ENCODE measurements around the gene ABO. TPM values are rescaled to one million over a fixed set of nuclear protein-coding genes. Genes with fewer than 3 reads are reported as not detected.

ABO gene
- total RNA-seq, 3 donors from 2014 or later = 25.6 to 114 (median 102) TPM

GRCh38 chr9:133246991-133247390, 28.0 kb downstream of the ABO start:
- TF ChIP-seq CTCF (IDR thresholded peaks at IDR 0.05) = no peak
- Histone ChIP-seq H3K4me3 (no peak overlapping the region), H3K36me3 (ENCODE audit: low read depth) (no peaks in the 10 kb centered on the region), H3K4me1 (ENCODE audit: low read depth) (peaks cover 24% of the 10 kb centered on the region), H3K9me3 (no peaks in the 10 kb centered on the region)
- DNase-seq (peak in 1 of 3 donors; percentile 29), ATAC-seq (no peak)
- intact Hi-C loops (cut with DNase I, micrococcal nuclease) = no loop called here

GRCh38 chr9:133246562-133246961, 28.4 kb downstream of the ABO start:
- Histone ChIP-seq H3K4me1 (ENCODE audit: low read depth) (peaks cover 21% of the 10 kb centered on the region), H3K4me3 (no peak overlapping the region), H3K9me3 (no peaks in the 10 kb centered on the region), H3K36me3 (ENCODE audit: low read depth) (no peaks in the 10 kb centered on the region)
- TF ChIP-seq CTCF (IDR thresholded peaks at IDR 0.05) = no peak
- ATAC-seq (no peak), DNase-seq (no peak)
- intact Hi-C loops (cut with DNase I, micrococcal nuclease) = no loop called here

GRCh38 chr9:133242991-133243390, 32.0 kb downstream of the ABO start:
- no peak for TF ChIP-seq CTCF (IDR thresholded peaks at IDR 0.05)
- no peaks in the 10 kb centered on the region for H3K9me3 ChIP-seq
- intact Hi-C loops (cut with DNase I, micrococcal nuclease) = no loop called here

GRCh38 chr9:133242241-133242640, 32.8 kb downstream of the ABO start:
- no peak for ATAC-seq
- intact Hi-C loops (cut with DNase I, micrococcal nuclease) = no loop called here

More at GRCh38 chr9:133242991-133243390, 32.0 kb downstream of the ABO start:
- DNase-seq (no peak), ATAC-seq (no peak)
- H3K36me3 ChIP-seq (ENCODE audit: low read depth) = no peaks in the 10 kb centered on the region
- H3K4me1 ChIP-seq (ENCODE audit: low read depth) = peaks cover 19% of the 10 kb centered on the region
- no peak overlapping the region for H3K4me3 ChIP-seq

GRCh38 chr9:133239533-133240090, 35.4 kb downstream of the ABO start:
- ATAC-seq (peak; percentile 22), DNase-seq (no peak)
- TF ChIP-seq CTCF (IDR thresholded peaks at IDR 0.05) = no peak
- no peak overlapping the region for H3K4me3 ChIP-seq
- peaks cover 19% of the 10 kb centered on the region for H3K4me1 ChIP-seq (ENCODE audit: low read depth)
- intact Hi-C loops (cut with DNase I, micrococcal nuclease) = no loop called here
- no peaks in the 10 kb centered on the region for H3K9me3 ChIP-seq
- H3K36me3 ChIP-seq (ENCODE audit: low read depth) = no peaks in the 10 kb centered on the region

More at GRCh38 chr9:133242241-133242640, 32.8 kb downstream of the ABO start:
- Histone ChIP-seq H3K9me3 (no peaks in the 10 kb centered on the region), H3K4me3 (no peak overlapping the region), H3K4me1 (ENCODE audit: low read depth) (peaks cover 19% of the 10 kb centered on the region), H3K36me3 (ENCODE audit: low read depth) (no peaks in the 10 kb centered on the region)
- TF ChIP-seq CTCF (IDR thresholded peaks at IDR 0.05) = no peak
- no peak for DNase-seq

All from mucosa of descending colon (tissue), 3 donors.